ENCODE data around the gene OSBPL3.
"Not testable (repeated sequence)": the region's sequence is repeated elsewhere in the genome, so short reads cannot be mapped to it uniquely, and the experiment has no call there.

OSBPL3 gene

GRCh38 chr7:24916463-24917040 lies 63.4 kb downstream of the OSBPL3 start:
- DNase-seq = peak in 1 of 3 donors; percentile 31

GRCh38 chr7:24914465-24914859 lies 65.5 kb downstream of the OSBPL3 start:
- peak in 1 of 3 donors; percentile 48 for DNase-seq

GRCh38 chr7:24913801-24914464 lies 66.0 kb downstream of the OSBPL3 start:
- DNase-seq = no peak

GRCh38 chr7:24912874-24913514 lies 67.0 kb downstream of the OSBPL3 start:
- no peak for DNase-seq

GRCh38 chr7:24912424-24912823 lies 67.6 kb downstream of the OSBPL3 start:
- DNase-seq = no peak

- DNase-seq = no peak
Measured at GRCh38 chr7:24911213-24911603, 68.8 kb downstream of the OSBPL3 start.

- DNase-seq = no peak
Measured at GRCh38 chr7:24910551-24911212, 69.3 kb downstream of the OSBPL3 start.

GRCh38 chr7:24908727-24909126 lies 71.3 kb downstream of the OSBPL3 start:
- no peak for DNase-seq

- no peak for DNase-seq
Measured at GRCh38 chr7:24908166-24908565, 71.8 kb downstream of the OSBPL3 start.

- no peak for DNase-seq
Measured at GRCh38 chr7:24907311-24907886, 72.6 kb downstream of the OSBPL3 start.

- no peak for DNase-seq
Measured at GRCh38 chr7:24905996-24906770, 73.8 kb downstream of the OSBPL3 start.

- DNase-seq = not testable (repeated sequence)
Measured at GRCh38 chr7:24903992-24904391, 76.0 kb downstream of the OSBPL3 start.

GRCh38 chr7:24903559-24903958 lies 76.4 kb downstream of the OSBPL3 start:
- no peak for DNase-seq

- DNase-seq = no peak
Measured at GRCh38 chr7:24902931-24903330, 77.0 kb downstream of the OSBPL3 start.

GRCh38 chr7:24902276-24902675 lies 77.7 kb downstream of the OSBPL3 start:
- peak in 2 of 3 donors; percentile 27 to 42 for DNase-seq

GRCh38 chr7:24899905-24900304 lies 80.1 kb downstream of the OSBPL3 start:
- DNase-seq = no peak

GRCh38 chr7:24899161-24899560 lies 80.8 kb downstream of the OSBPL3 start:
- DNase-seq = peak in 2 of 3 donors; percentile 40 to 47

GRCh38 chr7:24898691-24899090 lies 81.3 kb downstream of the OSBPL3 start:
- peak in 2 of 3 donors; percentile 24 to 33 for DNase-seq

GRCh38 chr7:24896031-24896501 lies 83.9 kb downstream of the OSBPL3 start:
- peak; percentile 46 to 69 (median 64) for DNase-seq

GRCh38 chr7:24894429-24895221 lies 85.4 kb downstream of the OSBPL3 start:
- no peak for DNase-seq

GRCh38 chr7:24891311-24891735 lies 88.7 kb downstream of the OSBPL3 start:
- peak in 1 of 3 donors; percentile 32 for DNase-seq
